ENCODE results near the gene RICTOR.

Gene RICTOR

DNA sequence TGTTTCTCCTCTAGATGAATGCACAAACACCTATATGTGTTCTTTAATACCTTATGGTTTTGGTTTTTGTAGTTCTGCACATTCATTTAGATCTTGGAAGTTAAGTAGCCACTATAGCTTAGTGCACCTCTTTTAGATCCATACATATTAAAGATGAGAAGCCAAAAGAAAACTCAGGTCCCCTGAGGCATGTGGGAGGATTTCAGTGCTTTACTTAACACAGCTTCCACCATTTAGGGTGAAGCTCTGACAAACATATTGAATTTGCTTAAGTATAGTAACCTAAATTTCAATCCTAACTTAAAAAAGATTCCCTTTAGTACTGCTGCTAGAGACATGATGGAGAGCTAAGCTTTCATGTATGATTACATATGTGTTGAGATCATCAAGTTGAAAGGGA is 25.6 kb upstream of the RICTOR start:
- DNase-seq: no peak

DNA sequence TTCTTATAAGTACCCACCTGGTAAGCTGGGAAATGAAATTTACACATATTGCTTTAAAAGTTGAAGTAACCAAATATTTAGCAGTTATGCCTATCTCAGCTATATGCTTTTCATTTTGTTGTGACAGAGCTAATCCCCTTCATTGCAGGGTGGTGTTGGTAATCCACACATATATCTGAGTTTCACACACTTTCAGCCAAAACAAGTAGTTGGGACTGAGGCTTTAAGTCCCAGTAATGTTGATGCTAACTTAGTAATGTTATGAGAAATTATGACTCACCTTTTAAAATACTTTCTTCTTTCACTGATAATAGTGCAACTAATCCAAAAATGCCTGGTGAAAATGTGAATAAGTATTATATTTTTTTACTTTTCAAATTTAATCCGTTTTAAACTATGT is 19.2 kb upstream of the RICTOR start:
- no peak for DNase-seq

DNA sequence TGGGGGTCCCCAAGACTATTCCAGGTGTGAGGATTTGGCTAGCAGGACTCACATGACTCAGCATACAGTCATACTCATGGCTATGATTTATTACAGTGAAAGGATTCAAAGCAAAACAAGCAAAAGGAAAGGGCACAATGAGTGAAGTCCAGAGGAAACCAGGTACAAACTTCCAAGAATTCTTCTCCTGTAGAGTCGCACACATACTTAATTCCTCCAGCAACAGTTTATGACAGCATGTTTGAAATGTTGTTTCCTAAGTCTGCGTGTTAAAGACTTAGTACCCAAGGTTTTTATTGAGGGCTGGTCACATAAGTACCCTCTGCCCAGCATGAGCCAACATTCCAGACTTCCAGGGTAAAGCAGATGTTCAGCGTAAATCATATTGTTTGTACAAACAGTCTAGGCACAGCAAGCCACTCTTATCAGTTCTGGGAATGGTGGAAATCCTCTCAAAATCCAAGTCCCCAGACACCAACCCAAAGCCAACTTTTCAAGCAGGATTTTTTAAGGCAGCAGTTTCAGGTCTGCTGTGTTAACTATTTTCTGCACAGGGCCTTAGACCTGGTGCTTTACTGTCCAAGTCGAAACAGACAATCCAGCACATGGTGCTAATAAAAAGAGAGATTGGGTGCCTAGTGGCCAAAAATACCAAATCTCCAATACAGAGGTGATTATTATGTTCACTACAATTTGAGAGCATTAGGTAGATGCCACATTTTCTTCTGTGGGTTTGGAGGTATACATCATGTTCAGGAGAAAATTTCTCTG is 18.6 kb upstream of the RICTOR start:
- DNase-seq: no peak

DNA sequence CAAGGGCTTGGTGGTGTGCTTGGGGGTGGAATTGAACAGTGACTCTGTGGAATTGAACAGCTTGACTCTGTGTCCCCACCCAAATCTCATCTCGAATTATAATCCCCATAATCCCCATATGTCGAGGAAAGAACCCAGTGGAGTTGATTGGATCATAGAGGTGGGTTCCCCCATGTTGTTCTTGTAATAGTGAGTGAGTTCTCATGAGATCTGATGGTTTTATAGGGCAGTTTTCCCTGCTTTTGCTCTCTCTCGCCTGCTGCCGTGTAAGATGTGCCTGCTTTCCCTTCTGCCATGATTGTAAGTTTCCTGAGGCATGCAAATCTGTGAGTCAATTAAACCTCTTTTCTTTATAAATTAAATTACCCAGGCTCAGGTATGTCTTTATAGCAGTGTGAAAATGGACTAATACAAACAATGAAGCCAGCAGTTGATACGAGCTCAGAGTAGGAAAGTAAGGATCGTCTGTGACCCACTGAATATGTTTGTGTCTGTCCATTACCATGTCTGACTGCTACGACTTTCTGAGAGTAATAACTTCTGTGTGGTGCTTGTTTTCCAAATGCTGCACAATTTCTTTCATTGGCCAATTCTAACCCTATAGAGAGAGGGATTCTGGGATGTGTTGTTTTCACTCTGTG is 17.9 kb upstream of the RICTOR start:
- DNase-seq: no peak

DNA sequence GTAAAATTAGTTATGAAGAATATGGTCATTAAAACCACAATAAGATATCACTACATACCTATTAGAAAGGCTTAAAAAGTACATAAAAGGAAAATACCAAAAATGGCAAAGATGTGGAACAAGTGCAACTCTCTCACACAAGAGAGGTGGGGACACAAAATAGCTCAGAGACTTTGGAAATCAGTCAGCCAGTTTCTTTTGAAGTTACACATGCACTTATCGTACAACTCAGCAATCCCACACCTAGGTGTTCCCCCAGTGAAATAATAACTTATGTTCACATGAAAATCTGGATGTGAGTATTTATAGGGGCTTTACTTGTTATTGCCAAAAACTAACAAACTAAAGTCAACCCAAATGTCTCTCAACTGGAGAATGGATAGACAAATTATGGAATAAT is 9.8 kb upstream of the RICTOR start:
- DNase-seq: no peak

DNA sequence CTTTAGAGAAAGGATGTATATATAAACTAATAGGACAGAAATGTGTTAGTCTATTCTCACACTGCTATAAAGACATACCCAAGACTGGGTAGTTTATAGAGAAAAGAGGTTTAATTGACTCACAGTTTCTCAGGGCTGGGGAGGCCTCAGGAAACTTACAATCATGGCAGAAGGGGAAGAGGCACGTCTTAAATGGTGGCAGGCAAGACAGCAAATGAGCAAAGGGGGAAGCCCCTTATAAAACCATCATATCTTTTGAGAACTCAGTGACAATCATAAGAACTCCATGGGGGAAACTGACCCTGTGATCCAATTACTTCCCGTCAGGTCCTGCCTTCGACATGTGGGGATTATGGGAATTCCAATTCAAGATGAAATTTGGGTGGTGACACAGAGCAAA is 8.8 kb upstream of the RICTOR start:
- no peak for DNase-seq

DNA sequence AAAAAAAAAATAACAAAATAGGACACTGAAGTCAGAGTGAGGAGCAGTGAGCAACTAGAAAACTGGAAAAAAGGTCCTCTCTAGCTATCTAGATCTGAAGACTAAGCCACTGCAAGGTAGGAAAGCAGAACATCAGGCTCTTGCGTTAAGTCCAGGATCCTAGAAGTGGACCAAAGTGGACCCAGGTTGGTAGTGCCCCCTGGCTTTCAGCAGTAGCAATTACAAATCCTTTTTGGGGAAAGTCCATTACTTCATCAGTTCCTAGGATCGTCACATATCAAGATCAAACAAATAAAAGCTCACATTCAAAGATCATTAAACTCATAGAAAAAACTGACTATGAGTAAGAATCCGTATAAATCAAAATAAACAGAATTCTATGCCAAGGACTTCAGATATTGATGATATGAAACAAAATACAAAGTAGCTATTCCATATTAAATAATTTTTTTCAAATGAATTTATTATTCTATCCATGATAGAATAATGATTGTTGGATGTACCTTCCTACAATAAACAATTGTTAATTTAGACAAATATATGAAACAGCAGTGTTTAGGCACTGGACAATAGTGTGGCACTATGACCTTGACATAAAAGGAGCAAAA is 6.5 kb upstream of the RICTOR start:
- no peak for DNase-seq

DNA sequence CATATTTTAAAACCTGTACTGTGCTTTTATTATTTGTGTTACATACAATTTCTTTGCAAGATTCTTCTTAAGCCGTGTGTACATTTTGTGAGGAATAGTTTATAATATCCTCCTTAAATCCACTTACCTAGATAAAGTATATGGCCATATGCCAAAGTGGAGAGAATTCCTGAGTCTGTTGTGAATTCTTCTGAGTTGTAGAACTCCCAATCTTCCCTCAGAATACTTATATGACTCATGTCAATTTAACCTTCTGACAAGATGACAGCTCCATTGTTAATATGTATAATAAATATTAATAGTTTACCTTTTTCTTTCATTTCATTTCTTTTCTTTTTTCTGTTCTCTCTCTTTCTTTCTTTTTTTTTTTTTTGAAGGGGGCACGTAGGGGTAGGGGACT is 6.0 kb upstream of the RICTOR start:
- no peak for DNase-seq

DNA sequence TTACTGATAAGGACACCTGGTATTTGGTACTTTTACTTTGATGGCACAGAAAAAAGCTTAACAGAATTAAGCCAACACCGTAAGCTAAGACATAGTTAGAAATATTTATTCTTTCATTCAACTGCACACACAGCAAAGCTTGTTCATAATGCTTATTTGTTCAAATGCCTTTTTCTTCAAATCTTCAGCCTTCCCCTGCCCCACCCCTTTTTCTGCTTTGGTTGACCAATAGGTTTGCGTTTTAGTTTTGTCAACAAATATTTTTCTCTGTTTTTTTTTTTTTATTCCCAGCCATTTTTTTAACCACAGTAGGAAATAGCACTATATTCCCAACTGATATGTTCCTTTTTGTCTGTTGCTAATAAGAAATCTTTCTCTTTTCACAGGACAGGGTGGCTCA is 4.9 kb upstream of the RICTOR start:
- no peak for DNase-seq

DNA sequence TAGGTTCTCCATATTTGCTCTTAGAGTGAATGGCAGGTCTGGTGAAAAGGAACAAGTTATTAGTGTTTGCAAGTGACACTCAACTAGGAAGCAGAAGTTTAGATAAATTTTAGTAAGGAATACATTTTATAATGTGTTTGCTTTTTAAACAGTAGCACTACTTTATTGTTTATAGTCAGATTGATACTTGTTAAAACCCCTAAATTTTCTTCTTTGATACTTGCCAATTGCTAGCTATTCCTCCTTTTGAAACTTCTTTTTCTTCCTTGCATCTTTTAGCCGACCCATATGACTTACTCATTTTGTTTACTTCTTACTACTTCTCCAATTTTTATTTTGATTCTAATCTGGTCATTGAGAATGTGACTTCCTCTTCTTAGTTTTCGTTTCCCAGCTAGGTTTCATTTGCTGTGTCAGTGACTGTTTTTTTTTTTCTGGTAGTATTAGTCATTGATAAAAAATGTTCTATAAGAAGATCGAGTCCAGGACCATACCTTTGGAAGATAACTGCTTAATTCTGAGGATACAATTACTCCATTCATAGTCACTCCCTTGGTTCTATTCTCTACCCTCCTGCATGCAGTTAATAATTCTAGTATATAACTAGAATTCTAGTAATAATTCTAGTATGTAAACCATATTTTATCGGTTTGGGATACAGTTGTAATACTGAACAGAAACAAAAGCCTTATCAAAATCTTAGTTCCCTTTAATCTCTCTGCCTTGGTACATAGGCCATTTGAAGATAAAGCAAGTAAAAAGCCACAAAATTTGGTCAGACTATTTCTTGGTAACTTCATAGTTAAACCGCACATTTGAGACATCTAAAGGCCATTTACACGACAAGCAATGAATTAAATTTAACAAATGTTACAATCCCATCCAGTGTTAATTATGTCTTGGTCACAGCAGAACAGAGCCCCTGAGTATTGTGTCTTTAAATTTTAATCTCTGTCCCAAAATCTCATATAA is 2.8 kb upstream of the RICTOR start:
- no peak for DNase-seq

DNA sequence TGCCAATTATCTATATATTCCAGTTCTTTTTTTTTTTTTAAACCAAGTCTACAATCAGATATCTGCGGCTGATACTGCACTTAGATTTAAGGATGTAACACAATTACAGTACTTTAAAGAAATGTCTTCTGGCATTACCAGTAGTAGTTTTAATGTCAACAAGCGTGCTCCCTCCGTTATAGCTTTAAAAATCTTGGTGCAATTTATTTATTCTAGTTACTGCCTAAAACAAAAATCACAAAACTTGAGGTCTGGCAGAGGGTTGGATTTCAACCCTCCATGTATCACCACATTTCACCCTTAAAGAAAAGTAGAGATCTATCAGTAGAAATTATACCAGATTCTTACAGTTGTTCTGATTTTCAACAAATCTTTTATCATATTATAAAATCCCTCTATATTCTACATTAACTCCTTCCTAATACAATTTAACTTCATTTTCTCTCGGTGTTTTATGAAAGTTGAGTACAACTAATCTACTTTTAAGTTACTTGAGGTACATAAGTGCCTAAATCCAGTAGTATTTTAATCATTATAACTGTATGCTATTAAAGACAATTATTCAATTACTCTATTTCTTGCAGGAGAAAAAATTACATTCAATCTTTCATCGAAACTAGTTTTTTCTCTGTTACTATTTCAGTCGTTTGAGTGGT is 2.0 kb upstream of the RICTOR start:
- no peak for DNase-seq

DNA sequence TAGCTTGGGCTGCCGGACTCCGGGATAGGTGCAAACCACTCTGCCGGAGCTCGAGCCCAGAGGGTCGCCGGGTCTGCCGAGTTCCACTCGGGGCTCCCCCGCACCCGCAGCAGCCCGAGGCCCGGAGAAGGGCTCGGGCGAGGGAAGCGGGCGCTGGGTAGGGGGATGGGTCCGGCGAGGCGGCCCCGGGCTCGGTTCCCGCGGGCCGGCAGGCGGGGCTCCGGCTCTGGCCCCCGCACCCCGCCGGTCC is 507 bp downstream of the RICTOR start:
- no peak for DNase-seq

DNA sequence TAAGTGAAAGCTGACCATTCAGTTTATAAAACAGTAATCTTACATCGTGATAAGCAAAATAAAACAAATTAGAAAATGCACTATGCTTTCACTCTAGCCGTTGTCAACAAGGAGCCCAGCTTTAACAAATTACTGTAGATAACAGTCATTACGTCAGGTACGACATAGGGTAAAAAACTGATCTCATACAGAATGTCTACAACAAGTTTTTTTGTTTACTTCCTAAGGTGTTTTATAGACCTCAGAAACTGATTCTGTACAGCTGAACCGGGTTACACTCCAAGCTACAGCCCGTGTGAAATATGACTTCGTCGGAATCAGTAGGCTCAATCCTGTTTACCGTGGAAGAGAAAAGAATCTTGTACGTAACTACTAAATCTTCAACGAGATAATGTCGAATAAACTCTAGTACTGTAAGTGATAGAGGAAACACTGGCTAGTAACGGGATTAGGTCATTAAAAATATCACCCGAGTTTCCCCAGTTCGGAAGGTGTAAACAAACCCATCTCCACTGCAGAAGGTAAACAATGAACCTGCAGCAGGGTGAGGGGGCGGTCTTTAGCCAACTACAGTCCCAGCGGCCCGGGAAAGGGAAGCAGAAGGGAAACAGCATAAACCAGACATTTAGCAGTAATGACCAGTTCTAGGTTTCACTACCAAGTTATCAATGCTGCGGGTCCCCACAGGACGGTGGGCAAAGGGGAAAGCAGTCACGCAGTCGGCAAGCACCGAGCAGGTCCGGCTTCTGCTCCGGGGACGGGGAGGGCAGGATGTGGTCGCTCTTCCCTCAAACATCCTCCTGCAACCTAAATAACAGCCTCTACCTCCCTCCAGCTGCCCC is 1.1 kb downstream of the RICTOR start:
- no peak for DNase-seq

DNA sequence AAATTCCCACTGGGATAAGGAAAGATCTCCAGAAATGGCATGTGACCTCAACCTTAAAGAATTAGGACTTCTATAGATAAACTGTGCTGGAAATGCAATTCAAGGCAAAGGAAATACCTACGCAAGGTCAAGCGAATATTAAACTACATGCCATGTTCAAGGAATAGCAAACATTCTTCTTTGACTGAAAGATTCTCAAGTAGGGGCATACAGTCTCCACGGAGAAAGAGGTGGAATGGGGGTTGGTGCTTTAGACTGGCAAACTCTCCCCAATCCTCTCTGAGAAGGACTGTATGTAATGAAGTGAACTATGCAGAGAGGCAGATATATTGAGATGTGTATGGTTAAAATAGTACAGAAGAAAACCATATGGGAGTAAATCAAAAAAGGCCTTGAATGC is 6.1 kb downstream of the RICTOR start:
- no peak for DNase-seq

DNA sequence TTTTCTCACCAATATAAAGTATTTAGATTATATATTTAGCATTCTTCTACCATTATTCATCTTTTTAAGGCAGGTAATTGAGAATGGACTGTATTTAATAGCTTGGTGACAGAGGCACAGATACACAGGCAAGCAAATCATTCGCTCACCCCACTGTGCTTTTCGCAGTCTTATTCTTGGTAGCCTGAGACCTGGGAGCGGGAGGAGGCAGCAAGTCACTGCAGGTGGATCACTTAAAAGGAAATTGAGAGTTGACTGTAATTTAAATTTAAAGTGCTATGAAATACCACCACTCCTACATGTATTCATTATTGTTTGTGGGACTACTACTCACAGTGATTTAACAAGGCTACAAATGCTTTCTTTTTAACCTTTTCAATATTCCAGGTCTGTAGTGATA is 9.7 kb downstream of the RICTOR start:
- no peak for DNase-seq

DNA sequence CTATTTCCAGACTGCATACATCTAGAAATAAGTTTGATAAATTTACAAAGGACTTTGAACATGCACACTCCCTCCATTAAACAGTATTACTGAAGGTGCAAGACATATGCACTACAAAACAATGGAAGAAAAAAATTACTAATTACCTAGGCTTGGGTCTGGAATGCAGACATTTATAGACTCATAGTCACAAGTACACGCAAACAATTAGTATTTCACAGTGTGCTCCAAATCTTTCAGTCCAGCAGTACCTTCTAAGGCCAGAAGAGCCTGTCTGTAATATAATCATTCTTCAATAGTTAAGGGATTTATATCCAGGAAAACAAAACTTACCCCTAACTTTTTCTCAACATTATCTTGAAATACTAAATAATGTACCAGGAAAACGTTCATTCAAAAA is 11.2 kb downstream of the RICTOR start:
- no peak for DNase-seq

DNA sequence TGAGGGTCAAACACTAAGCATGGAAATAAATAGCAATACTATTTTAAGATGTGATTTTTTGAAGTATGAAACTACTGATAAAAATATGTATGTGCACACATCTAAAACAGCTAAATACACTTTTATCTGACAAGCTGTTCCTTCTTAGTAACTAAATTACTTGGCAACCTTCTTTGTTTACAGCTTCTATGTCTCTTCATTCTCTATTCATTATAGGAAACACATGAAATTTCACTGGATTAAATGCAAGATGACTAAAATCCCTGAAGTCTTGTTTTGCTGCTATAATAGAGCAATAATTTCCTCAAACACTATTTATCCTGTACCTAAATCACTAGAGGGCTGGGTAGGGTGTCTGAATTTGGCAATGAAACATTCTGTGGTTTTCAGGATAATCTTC is 11.7 kb downstream of the RICTOR start:
- no peak for DNase-seq

DNA sequence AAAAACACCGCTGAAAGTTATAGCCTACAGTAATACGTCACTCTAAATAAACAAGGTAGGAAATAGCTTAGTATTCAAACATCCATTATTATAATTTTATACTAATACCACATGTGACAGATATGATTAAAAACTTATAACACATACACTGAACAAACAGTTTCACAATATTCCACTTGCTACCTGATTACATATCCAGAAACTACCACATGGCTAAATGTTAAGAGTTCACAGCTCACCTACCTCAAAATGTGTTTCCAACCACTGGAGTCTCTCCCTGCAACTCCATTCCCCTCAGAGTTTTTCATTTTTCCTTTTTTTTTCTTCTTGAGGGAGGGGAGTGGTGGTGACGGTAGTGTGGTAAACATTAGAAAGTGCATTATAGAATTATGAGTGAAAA is 12.1 kb downstream of the RICTOR start:
- DNase-seq: no peak

DNA sequence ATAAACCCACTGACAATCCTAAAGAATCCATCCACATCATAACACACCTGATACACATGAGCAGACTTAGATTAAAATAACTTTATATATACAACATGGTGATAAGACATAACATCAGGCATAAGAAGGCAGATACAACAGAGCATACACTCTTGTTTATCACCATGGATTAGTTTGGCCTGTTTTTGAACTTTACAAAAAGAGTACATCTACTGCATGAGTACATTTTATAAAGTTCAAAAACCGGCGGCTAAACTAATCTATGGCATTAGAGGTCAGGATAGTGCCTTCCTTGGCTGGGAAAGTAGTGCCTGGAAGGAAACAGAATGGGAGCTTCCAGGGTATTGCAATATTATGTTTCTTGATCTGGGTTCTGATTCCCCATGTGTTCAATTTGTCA is 15.1 kb downstream of the RICTOR start:
- DNase-seq: no peak

DNA sequence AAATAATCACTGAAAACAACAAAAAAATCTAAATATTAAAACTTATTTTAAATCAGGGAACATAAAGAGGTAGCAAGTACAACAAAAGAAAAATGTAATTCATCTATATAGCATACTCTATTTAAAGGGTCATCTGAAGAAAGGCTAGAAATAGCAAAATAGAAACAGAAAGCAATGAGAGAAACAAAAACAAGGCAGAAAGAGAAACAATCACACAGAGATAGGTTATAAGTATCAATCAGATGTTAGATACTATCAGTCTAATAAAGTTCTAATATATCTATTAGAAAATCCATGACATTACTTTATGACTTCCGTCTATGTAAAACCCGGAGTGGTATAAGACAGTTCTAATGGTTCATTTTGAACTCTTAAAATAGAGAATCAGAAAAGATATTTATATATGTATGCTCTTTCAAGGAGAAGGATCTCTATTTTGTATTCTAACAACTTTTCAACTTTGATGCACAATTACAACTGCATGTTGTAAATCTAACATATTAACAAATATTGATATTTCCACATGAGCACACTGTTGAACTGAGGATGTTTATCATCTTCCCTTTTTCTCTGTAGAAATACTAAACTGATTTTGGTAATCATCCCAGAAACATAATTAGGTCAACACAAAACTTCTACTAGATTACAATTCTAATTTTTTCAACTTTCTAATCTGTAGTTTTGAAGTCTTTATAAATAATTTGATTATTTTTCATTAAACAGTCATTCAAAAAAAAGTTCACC is 15.8 kb downstream of the RICTOR start:
- DNase-seq: no peak

DNA sequence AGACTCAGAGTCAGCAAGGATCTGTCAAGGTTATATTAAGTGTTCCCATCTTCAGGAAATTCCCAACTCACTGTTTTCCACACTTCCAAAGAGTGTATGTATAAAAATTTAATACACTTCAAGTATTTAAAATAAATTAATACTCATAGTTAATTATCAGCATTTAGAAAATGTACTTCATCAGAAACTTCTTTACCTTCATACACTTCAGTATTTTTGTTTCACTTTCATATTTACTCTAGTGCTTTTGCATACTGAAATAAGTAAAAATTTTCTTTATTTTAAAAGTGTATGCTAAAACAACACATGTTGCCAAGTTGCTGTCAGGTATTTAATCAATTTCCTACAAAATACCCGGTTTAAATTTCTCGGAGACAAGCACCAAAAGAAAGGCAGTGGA is 16.5 kb downstream of the RICTOR start:
- DNase-seq: no peak

Measured in NCI-H2107 (cell line).